ENCODE results near the gene MACROD2.

Gene MACROD2

DNA sequence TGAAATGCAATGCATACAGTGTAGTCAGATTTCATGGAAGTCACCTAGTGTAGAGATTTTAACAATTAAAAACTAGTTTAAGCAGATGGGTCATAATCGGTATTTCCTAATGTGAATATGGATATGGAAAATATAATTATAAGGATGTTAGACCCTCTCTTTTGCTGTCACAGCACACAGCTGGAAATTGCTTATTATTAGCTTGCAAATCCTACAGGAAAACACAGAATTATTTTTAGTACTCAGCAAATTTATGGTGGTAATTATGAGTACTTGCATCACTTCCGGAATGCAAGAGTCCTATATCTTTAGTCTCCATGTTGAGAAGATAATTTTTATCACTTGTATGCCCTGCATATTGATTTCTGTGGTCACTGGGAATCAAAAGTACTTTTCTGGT lies 1584.4 kb downstream of the MACROD2 start:
- no peak for DNase-seq (ENCODE audit: low spot score)

DNA sequence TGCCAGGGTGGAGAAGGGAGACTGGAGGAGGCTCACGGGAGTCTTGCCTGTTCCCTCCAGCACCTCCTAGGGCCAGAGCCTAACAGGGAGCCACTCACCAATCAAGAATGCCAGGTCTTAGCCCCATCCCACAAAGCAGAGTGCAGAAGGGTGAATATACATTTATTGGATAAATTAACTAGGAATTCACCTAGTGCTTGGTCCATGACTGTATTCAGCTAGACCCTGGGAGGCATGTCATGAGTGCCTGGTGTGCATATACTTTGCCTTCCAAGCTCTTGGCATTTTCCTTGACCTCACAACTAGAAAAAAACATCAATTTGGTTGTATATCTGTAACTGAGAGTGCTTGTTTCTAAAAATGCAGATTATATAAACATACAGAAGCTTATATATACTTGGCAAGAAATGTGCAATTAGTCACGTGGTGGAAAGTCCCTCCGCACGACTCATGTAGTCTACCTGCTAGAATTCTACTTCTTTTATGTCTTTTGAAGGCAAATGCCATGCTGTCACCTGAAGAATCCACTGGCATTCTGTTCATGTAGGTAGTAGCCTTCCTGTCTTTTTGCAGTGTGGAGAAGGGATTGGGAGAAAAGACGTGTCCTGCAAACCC lies 1586.9 kb downstream of the MACROD2 start:
- DNase-seq (ENCODE audit: low spot score) = no peak

DNA sequence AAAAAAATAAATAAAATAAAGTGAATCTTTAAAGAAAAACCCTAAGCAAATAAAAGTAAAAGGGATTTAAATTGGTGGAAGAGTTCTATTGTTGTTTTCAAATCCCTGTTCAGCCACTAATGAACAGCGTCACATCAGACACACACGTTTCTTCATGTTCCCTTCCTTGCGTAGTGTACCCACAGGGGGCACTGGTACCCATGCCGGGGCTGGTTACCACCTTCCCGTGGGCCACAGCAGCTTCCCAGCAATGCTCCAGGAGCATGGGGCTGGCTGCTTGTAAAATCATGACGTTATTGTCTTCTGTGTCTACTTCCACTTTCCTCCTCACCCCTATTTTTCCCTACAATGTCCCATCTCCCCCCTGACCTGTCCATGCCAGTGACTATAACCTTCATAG lies 1589.2 kb downstream of the MACROD2 start:
- peak; percentile 16 for DNase-seq (ENCODE audit: low spot score)

DNA sequence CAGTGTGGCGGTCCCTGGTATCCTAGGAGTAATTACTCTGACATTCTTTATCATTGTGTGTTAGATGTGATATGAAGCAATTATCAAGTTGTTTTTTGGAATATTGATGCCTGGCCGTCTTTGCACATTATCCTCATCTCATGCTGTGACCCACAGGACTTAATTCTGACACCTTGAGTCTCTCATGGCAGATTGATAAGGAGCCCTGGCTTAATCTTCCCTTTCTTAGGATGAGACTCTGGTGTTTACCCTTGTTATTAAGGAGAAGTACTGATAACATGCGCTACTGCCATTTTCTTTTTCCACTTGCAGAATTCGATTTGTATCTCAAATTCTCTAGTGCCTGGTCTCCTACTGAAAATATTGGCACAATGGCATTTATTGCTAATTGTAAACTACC lies 1597.8 kb downstream of the MACROD2 start:
- DNase-seq (ENCODE audit: low spot score) = no peak

DNA sequence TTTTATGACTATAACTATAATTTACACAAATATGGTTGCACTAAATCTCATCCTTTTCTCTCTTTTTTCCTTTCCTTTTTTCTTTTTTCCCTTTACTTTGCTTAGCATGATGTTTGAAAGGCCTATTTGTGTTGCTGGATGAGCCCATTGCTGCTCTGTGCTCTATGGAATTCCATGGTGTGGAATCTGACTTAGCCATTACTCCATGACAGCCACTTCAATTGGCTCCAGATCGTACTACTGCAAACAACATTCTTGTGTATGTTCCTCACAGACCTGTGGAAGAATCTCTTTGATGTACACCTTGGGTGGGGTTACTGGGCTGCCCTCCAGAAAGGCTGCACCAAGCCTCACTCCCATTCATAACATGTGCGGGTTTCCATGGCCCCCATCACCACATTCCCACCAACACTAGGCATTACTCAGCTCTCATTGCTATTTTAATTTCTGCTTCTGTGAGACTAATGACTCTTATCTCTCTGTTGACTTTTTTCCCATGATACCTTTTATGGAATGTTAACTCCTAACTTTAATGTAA lies 1598.9 kb downstream of the MACROD2 start:
- no peak for DNase-seq (ENCODE audit: low spot score)

DNA sequence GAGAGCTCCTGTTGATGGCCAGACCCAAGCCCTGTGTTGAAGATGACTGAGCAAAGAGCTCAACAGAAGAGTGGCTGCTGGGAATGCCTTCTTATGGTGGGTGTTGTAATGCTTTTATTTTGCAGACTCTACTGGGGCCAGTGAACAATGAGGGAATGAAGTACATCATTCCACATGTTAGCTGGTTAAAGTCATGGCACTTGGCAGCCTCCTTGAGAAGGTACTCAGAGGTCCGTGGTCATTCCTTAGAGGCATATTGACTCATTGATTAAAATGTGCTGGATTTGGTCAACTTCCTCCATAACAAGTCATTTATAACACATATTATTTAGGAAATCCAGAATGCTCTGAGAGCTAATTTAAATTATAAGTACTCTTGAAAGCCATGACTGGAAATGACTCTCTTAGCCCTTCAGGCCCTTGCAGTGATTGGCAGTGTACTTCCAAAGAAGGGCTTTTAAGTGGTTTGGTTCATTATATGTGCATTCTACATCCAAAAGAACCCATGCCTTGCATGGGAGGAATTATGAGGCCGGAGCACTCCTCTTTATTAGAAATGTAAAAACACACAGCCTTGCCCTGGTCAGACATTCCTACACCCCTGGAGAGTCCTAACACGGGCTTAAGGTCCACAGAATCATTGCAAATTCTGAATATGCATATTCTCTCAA lies 1601.0 kb downstream of the MACROD2 start:
- no peak for DNase-seq (ENCODE audit: low spot score)

DNA sequence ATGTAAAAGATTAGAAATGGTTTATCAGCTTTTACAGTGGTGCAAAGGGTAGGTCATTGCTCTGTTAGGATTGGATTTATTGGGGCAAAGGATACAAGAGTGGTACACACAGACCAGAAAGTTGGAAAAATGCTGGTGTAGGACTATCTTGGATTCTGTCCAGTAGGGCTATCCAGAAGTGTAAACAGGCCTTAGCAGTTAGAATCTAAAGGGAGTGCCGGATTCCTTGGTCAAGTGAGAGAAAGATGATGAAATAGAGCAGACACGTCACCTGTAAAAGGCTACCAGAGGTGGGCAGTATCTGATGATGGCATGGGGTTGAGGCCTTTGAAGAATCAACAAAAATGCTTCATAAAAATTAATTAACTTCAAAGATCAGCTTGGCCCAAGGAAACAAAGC lies 1602.0 kb downstream of the MACROD2 start:
- DNase-seq (ENCODE audit: low spot score) = no peak

DNA sequence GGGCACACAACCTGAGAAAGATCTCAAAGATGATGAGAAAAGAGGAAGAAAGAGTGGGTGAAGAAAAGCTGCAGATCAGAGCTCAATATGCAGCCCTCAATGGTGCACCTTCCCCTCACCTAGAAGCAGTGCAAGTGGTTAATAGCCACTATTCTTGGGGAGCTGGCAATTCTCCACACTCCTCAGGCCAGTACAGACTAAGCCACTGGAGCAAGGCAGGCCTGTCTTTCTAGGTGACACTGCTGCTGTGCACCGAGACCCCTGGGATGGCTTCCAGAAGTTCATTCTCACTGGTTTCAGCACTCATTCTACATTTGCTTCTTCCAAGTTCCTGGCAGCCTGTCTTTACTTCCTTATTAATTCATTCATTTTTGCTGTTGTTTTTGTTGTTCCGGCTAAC lies 1604.6 kb downstream of the MACROD2 start:
- no peak for DNase-seq (ENCODE audit: low spot score)

DNA sequence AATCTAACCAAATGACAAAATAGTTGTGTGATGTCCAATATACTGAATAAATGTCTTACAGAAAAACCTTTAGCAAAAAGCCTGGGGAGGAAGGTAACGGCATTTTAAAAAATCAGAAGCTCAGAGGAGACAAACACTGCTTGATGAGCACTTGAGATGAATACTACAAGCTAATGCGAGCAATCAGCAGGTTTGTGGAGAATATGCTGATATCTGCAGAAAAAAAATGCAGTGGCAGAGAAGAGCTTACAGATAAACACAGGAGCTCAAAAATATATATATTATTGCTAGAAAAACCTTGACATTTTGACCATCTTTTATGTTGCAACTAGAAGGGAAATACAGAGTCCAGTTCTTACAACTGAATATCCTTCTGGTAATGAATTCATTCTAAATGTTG lies 1605.2 kb downstream of the MACROD2 start:
- no peak for DNase-seq (ENCODE audit: low spot score)

DNA sequence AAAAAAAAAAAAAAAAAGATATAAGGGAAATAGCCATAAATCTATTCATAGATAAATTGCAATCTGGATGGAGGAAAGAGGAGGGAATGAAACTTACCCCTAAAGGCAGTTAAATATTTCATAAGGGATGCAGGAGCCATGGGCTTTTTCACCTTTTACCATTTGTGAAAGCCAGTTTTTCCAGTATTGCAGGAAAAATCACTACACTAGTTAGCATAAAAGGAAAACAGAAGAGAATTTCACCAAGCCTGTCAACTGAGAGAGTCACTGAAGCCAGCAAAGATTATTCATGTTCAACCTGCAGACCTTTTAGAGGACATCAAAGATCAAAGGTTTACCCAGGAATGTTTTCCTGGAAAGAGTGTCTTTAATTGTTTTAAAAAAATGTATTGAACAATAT lies 1608.2 kb downstream of the MACROD2 start:
- DNase-seq (ENCODE audit: low spot score) = no peak

DNA sequence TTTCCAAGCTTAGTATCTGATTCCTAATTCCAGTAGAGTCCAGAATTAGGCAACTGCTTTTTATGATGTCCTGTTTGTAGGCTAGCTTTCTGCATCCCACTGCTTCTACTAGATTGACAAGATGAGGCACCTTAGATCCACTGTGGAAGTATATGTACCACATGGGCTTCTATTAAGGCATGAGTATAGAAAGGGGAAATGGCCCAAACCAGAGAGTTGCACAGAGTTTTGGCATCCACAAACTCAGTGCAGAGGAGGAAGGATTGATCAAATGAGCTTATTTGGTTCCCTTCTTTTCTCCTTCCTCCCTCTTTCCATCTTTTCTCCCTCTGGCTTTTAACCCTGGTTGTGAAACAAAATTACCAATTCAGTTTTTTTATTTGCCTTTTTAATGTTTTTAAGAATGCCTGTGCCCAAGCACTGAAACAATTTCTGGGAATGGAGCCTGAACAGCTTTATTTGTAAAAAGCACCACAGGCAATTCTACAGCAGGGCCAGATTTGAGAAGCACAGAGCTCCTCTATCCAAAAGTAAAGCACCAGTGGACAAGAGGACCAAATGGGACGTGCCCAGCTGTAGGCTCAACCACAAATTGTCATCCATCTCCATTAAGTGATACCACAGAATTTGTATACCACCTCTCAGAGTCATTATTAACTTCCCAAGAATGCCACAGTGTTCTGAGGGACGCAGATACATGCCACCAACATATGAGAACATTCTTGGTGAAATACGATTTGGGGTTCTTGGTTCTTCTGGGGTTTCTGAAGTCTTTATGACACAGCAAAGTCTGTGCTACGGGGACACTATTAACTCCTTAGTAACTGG lies 1608.9 kb downstream of the MACROD2 start:
- no peak for DNase-seq (ENCODE audit: low spot score)

DNA sequence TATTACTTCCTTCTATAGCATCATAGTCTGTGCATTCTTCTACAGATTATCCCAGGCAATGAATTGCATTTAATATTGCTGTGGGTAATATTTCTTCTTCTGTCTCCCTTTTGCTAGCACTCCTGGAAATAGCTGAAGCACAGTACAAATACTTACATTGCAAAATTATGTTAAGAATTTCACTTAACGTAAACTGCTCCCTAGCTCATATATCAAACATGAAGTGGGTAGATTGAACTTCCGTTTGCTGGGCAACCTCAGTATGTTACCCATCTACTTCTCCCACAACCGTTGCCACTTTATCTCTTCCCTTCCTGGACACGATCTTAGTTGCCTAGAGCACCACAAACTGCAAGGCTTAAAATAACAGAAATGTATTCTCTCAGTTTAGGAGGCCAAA lies 1614.6 kb downstream of the MACROD2 start:
- DNase-seq (ENCODE audit: low spot score) = no peak

DNA sequence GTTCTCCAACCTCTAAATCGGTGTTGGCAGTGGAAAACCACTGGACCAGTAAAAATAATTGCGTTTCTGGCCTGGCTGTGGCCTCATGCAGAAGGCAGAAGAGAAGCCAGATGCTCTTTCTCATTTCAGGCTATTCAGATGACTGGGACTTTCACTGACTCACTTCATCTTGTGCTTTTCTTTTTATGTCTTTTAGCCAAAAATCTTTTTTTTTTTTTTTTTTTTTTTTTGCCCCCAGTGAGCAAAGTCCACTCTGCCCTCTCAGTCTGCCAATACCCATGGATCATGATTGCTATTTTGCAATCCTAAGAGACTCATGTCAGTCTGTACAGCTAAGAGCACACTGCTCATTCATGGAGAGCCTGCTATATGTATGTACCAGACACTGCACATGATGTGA lies 1615.5 kb downstream of the MACROD2 start:
- no peak for DNase-seq (ENCODE audit: low spot score)

DNA sequence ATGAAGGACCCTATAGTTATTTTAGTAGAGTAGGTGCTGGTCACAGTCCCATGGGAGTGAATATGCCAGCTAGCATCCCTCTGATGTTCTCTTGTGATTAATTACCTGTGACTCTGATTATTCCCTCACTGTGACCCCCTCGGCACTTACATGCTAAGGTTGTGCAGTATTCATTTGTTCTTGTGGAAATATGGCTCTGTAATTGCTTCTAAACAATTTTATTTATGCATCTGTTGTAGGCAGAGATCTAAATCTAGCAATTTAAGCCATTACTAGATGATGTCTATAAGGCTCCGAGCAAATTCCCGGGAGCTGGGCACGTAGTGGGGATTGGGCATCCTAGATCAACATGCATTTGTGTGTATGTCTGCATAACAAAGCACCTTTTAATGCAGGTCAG lies 1616.2 kb downstream of the MACROD2 start:
- DNase-seq (ENCODE audit: low spot score) = no peak

DNA sequence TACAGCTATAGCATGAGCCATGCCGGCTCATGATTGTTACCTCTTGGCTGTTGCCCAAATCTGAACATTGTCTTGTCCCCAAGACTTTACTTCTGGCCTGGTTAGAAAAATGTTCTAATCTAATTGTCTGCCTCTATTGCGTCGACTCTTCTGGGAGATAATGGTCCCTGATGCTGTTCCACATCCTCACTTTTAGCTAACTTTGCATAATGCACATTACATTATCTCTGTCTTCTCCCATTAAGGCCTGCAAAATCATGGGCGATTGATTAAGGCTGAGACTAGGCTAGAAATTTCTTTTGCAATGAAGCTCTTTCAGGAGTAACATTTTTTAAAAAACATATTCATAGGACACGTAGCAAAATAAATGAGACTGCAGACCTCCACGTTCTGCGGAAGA lies 1616.9 kb downstream of the MACROD2 start:
- DNase-seq (ENCODE audit: low spot score) = no peak

DNA sequence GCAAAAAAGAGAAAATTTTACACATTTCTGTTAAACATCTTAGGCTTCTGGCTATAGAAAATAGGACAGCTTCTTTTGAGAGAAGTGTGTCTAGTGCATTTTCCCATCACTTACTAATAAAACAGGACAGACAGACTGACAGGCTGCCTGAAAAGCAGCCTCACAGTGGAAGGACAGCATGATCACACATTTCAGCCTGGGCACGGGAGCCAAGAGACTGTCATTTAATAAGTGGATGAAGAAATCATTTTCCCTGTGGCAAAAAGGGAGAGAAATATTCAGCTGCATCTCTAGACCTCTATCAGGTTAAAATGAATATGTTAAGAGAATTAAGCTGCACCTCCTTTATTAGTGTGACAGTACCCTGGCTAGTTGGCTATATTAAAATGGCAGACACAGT lies 1617.5 kb downstream of the MACROD2 start:
- DNase-seq (ENCODE audit: low spot score) = no peak

DNA sequence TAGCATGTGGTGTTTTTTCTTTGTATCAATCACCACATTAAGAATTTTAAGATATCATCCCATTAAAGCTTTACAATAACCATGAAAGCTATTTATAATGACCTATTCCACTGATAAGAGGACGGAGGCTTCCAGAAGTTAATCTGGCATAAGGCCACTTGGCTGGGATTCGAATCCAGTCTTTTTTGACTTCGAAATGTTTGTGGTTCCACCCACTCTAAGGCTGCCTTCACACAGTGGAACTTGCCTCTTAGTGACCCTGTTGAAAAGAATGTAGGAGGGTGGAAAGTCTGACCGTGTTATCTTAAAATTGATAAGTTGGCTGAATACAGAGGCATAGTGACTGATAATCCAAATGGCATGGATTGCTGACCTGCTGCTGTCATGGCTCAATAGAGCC lies 1618.2 kb downstream of the MACROD2 start:
- DNase-seq (ENCODE audit: low spot score) = no peak

DNA sequence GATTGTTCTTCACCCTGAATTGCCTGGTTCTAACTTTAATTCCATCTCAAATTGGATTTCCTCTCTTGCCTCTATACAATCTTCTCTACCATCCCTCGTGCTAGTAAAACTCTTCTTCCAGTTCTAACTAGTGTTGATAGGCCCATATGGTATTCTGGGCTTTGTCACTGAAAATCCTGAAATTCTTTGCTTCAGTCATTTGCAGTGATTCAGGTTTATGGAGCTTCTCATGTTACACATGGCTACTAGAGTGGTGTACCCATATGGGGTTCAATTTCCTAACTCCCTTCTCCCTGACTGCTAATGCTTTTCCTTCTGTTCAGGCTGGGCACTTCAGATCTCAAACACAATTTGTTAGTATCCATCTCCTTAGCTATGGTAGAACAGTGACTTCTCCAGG lies 1621.3 kb downstream of the MACROD2 start:
- DNase-seq (ENCODE audit: low spot score) = no peak

DNA sequence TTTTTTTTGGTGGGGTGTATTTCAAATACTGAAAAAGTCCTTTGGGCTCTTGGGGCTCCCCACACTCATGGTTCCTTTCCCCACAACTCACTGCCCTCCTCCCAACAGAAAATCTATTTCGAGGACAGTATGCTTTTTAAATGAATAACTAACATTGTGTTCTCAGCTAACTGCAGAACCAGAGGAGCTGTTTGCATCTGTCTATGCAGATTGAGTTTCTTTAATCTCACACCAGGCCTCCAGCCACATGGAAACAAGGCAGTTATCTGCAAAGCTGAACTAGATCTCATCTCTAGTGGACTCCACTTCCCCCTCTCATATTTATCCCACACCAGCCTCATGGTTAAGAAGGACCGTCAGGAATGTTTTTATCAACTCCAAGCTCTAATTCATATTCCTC lies 1622.8 kb downstream of the MACROD2 start:
- no peak for DNase-seq (ENCODE audit: low spot score)

DNA sequence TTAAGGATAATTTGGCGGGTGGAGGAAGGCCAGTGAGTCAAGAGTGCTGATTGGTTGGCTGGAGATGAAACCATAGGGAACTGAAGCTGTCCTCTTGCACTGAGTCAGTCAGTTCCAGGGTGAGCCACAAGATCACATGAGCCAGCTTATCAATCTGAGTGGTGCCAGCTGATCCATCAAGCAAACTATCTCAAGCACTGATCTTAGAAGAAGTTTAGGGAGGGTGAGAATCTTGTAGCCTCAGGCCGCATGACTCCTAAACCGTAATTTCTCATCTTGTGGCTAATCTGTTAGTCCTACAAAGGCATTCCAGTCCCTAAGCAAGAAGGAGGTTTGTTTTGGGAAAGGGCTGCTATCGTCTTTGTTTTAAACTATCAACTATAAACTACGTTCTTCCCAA lies 1623.6 kb downstream of the MACROD2 start:
- DNase-seq (ENCODE audit: low spot score) = no peak

DNA sequence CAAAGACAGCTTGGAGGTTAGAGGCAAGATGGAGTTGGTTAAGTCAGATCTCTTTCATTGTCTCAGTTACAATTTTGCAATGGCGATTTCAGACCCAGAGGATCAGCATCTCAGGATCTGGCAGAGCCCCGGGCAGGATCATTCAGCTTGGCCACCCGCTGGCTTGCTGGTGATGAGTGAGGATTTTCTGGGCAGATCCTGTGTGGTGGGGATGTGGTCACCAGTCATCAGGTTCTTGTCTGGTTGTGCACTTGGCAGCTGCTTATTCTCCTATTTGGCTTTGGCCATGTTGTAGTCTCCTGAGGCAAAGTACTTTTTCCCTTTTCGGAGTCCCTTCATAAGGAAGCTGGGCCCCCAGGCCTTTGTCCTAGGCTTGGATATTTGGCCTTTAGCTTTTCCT lies 1624.0 kb downstream of the MACROD2 start:
- no peak for DNase-seq (ENCODE audit: low spot score)

DNA sequence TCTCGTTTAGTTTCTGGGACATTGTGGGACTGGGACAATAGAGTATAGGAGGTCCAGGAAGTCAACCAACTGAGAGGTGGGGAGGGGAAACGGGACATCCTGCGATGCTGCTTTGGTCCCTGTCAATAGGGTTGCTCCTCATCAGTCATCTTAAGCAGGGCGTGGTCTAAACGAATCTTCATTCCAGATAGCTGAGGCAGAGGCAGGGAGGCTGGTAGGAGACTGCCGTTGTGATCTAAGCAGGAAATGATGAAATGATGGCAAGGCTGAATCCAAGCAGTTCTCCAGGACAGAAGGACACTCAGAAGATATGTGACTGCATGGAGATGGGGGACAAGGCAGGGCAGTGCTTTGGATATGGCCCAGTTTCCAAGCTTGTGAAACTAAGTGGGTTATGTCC lies 1624.5 kb downstream of the MACROD2 start:
- no peak for DNase-seq (ENCODE audit: low spot score)

DNA sequence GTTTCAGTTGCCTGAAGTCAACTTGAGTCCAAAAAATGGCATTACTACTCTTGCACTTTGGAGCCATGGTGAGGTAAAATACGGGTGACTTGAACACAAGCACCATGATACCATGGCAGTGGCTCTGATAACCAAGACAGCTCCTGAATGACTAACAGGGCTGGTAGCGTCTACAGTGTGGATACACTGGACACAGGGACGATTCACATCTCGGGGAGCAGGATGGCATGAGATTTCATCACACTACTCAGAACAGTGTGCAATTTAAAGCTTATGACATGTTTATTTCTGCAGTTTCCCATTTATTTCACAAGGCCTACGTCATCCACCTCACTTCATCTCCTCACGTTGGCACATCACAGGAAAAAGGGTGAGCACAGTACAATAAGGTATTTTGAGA lies 1627.1 kb downstream of the MACROD2 start:
- no peak for DNase-seq (ENCODE audit: low spot score)
